Activated T-helper 17 cell treated with anti-CD3 and anti-CD28 coated beads, Interleukin-2, amount 50 U/mL, for 72 hours (primary cell): Measurements from ENCODE around the gene POLD2. TPM values are rescaled to one million over a fixed set of nuclear protein-coding genes. Genes with fewer than 3 reads are reported as not detected.

Experiments
- ATAC-seq: fragments of 150-1000 bp; cut with Tn5 transposase; replicated peaks from 2 replicates; pipeline ENCODE4 v1.10.0; 2021; ENCODE audit warnings: mild to moderate bottlenecking, moderate library complexity
- H3K27ac Mint-ChIP-seq: one replicate; pipeline ENCODE4 v1.8.0; 2022; ENCODE audit warnings: mixed read lengths
- H3K27me3 Mint-ChIP-seq: one replicate; pipeline ENCODE4 v1.8.0; 2022; ENCODE audit warnings: mixed read lengths
- H3K36me3 Mint-ChIP-seq: one replicate; pipeline ENCODE4 v1.8.0; 2022; ENCODE audit warnings: low read depth, mild to moderate bottlenecking, mixed read lengths
- H3K4me1 Mint-ChIP-seq: one replicate; pipeline ENCODE4 v1.8.0; 2022; ENCODE audit warnings: mixed read lengths
- H3K4me3 Mint-ChIP-seq: one replicate; pipeline ENCODE4 v1.8.0; 2022; ENCODE audit warnings: mild to moderate bottlenecking, mixed read lengths
- H3K9me3 Mint-ChIP-seq: one replicate; pipeline ENCODE4 v1.8.0; 2022; ENCODE audit warnings: mixed read lengths
- total RNA-seq, 2 donors: library from RNA; stranded (reverse); gene quantifications; one replicate each; pipeline ENCODE4 v1.2.3, GENCODE V29; 2022

POLD2 gene
- total RNA-seq, 2 donors from 2014 or later = 114 to 181 TPM

GRCh38 chr7:44157116-44158080 lies 34.0 kb upstream of the POLD2 start:
- Mint-ChIP-seq H3K4me1 (no peaks in the 10 kb centered on the region), H3K27me3 (no peaks in the 10 kb centered on the region), H3K4me3 (no peak overlapping the region), H3K27ac (no peak overlapping the region), H3K36me3 (no peaks in the 10 kb centered on the region), H3K9me3 (no peaks in the 10 kb centered on the region)
- no peak for ATAC-seq

DNA sequence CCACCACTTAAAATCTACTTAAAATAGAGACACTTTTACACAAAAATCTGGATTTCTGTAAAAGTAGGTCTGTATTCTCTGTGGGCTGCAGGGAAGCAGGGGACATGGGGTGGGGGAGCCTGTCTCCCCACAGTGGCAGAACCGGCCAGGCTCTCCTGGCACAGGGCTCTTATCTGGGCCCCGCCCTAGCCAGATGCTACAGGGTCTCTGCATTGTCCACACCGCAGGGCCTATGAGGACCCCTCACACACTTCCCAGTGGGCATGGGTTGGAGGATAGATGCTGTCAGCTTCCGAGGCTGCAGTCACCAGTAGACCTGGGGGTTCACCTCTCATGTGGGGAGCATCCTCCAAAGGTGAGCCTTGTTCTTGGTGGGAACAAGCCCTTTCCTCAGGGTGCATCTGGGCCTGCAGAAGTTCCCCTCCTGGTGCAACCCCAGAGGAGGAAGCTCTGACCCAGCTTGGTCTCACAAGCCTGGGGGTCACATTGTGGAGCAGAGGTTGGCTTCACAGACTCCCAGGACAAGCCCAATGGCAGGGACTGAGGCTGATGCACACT lies 33.2 kb upstream of the POLD2 start:
- no peak for ATAC-seq
- Mint-ChIP-seq H3K9me3 (no peaks in the 10 kb centered on the region), H3K27ac (no peak overlapping the region), H3K36me3 (no peaks in the 10 kb centered on the region), H3K4me3 (no peak overlapping the region), H3K27me3 (no peaks in the 10 kb centered on the region), H3K4me1 (no peaks in the 10 kb centered on the region)

DNA sequence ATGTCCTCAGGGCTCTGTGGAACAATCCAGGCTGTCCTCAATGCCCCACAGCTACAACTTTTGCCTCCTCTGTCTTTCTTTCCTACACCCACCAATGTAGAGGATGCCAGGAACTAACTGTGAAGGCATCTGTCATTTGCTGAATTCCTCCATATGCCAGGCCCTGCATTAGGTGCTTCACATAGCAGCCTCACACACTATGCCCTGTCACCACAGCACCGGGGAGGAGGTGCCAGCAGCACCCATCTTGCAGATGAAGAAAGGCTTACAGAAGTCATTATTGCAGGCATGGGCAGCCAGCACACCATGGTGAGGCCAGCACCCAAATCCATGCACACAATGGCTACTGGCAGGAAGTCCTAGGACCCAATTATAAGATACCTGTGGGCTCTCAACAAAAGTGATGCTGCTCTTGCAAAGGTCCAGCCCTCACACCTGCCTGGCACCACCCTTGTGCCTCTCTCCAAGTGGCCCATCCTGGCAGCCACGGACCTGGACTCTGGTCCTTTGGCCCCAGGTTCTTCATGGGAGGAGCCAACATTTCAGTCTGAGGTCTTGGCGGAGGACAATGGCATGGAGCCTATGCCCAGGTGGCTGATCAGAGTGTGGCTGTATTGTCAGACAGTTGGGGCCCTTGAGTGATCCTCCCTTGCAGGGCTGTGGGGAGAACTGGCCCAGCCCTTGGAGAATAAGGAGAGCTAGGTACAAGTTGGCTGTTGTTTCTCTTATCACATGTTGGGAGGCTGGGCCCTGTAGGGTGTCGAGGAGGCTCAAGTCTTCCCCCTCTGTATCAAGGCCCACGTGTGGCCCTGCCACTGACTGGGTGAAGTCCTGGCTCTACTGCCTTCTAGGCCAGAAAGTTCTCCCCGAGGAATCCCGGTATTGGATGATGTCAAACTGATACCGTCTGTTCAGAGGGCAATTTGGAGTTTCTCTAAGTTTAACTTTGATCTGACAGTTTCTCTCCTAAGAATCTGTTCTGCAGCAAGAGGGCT lies 32.1 kb upstream of the POLD2 start:
- no peaks in the 10 kb centered on the region for H3K36me3 Mint-ChIP-seq
- no peak overlapping the region for H3K4me3 Mint-ChIP-seq

DNA sequence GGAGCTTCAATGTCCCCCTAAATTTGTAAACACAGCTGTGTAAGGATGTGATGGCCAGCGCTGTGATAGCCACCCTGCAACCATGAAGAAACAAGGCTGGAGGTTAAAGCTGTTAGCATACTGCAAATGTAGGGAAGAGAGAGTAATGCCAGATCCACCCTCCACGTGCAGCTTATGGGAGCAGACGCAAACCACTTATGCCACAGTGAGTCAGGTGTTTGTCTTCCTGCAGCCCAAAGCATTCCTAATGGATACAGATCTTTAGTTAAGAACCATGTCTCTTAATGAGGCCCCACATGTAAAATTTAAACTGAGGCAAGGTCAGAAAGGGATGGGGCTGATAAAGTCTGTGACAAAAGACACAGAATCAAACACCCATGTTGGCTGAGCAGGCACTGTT lies 31.4 kb upstream of the POLD2 start:
- Mint-ChIP-seq H3K36me3 (no peaks in the 10 kb centered on the region), H3K4me3 (no peak overlapping the region), H3K27ac (no peak overlapping the region), H3K9me3 (no peaks in the 10 kb centered on the region), H3K27me3 (no peaks in the 10 kb centered on the region), H3K4me1 (no peaks in the 10 kb centered on the region)
- no peak for ATAC-seq

More for the DNA sequence above, 32.1 kb upstream of the POLD2 start:
- no peak for ATAC-seq
- no peaks in the 10 kb centered on the region for H3K27me3 Mint-ChIP-seq
- H3K4me1 Mint-ChIP-seq = no peaks in the 10 kb centered on the region
- no peak overlapping the region for H3K27ac Mint-ChIP-seq
- H3K9me3 Mint-ChIP-seq = no peaks in the 10 kb centered on the region

DNA sequence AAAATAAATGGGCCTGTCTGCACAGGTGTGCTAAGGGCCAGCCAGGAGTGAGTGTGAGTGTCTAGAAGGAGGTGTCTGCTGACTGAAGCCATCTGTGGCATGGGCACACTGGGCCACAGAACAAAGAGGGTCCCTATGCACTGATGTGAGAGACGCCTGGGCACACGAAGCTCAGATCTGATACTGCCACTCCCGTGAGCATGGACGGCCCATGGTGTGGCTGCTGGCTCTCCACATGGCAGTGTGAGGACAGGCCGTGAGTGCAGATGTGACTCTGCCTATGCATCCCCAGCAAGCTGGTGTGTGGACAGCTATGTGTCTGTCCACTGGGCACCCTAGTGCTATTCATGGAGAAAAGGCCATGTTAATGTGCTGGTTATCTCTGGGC lies 30.6 kb upstream of the POLD2 start:
- Mint-ChIP-seq H3K9me3 (no peaks in the 10 kb centered on the region), H3K4me1 (no peaks in the 10 kb centered on the region), H3K27ac (no peak overlapping the region), H3K27me3 (no peaks in the 10 kb centered on the region), H3K4me3 (no peak overlapping the region), H3K36me3 (no peaks in the 10 kb centered on the region)
- no peak for ATAC-seq

DNA sequence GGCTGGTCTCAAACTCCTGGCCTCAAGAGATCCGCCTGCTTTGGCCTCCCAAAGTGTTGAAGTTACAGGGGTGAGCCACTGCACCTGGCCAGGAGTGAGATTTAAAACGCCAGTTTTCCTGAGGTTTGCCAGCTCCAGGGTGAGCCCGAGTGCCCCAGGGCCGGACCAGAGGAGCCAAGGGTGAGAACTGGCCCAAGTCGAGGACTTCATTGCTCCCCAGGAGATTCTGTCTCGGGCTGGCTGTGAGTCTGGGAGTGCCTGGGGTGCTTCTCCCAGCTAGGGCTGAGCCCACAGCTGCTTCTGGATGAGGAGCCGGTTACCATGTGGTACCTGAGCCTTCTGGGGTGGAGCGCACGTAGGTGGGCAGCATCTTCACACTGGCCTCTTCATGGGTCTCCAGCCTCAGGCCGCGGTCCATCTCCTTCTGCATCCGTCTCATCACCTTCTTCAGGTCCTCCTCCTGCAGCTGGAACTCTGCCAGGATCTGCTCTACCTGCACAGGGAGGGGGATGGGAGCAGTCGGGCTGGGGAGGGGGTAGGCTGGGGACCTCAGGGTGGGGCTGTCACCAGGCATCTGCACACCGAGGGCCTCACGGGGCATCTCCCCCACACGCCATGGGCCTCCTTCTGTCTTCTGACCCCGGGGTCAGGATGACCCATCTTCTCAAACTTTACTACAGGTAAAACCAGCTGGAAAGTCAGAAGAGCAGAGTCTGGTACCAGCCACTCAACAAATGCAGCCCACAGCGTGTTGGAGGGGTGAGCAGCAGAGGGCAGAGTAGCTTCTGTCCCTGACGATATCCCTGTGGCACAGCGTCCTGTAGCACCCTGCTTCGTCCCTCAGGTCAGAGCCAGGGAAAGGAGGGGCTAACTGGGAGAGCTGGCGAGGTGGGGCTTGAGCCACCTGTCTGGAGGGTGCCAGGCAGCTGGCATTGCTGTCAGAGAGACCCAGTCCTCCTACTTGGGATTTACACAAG lies 29.9 kb upstream of the POLD2 start:
- H3K27ac Mint-ChIP-seq = no peak overlapping the region
- H3K36me3 Mint-ChIP-seq = no peaks in the 10 kb centered on the region
- no peaks in the 10 kb centered on the region for H3K4me1 Mint-ChIP-seq
- H3K4me3 Mint-ChIP-seq = no peak overlapping the region
- no peak for ATAC-seq
- H3K27me3 Mint-ChIP-seq = no peaks in the 10 kb centered on the region
- H3K9me3 Mint-ChIP-seq = no peaks in the 10 kb centered on the region

DNA sequence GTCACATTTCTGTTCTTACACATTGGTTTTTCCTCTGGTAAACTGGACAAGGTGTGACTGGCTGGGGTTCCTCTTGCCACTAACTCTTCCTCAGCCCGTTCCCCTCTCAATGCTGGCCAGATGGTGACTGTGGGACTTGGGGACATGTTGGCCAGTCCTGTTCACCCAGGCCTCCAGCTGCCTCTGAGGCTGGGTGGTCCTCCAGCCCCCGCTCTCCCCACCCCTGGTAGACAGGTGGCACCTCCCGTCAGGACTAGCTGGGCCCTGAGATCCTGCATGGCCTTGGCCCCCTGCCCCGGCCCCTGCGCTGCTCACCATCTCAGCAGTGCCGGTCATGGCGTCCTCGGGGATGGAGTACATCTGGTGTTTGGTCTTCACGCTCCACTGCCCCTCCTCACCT lies 28.6 kb upstream of the POLD2 start:
- H3K4me1 Mint-ChIP-seq = no peaks in the 10 kb centered on the region
- H3K9me3 Mint-ChIP-seq = no peaks in the 10 kb centered on the region

DNA sequence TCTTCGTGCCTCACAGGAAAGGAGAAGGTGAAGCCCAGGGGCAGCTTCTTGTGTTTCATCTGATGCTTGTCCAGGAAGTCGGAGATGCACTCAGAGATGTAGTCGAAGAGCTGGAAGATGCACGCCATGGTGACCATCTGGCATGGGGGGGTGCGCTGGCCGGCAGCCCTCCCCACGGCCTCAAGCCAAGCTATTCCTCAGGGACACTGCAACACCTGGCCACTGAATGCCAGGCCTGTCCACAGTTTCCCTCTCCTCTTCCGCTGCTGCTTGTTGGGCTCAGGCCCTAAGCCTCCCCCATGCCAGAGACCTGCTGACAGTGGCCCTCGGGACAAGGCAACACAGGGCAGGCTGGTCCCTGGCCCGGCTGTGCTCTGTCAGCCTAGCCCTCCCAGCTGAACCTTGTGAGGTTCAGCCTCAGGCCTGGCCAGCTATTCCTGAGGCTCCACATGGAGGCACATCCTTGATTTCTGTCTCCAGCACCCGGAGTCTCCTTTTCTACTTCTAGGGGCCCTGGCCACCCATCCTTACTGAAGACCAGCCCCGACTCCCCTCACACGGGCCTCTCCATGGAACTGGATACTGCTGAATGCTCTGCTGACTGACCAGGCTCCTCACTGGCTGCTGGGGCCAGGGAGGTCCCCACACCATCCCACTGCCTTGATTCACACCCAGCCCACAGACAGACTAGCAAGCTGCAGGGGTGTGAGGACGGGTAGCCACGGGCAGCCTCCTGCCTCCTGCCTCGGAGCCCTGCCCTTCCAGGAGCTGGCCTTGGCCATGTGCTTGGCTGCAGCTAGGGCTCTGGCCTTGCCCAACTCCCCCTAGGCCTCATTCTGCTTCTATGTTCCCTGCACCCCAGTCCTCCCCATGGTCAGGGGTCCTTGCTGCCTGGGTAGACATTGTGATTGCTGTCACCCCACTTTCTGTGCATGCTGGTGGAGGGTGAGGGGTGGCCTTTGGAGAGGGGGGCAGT lies 27.9 kb upstream of the POLD2 start:
- ATAC-seq = no peak
- Mint-ChIP-seq H3K9me3 (no peaks in the 10 kb centered on the region), H3K27me3 (no peaks in the 10 kb centered on the region), H3K27ac (no peak overlapping the region), H3K4me3 (no peak overlapping the region), H3K36me3 (no peaks in the 10 kb centered on the region), H3K4me1 (no peaks in the 10 kb centered on the region)

More for the DNA sequence above, 28.6 kb upstream of the POLD2 start:
- no peak for ATAC-seq
- Mint-ChIP-seq H3K36me3 (no peaks in the 10 kb centered on the region), H3K27ac (no peak overlapping the region), H3K4me3 (no peak overlapping the region), H3K27me3 (no peaks in the 10 kb centered on the region)

DNA sequence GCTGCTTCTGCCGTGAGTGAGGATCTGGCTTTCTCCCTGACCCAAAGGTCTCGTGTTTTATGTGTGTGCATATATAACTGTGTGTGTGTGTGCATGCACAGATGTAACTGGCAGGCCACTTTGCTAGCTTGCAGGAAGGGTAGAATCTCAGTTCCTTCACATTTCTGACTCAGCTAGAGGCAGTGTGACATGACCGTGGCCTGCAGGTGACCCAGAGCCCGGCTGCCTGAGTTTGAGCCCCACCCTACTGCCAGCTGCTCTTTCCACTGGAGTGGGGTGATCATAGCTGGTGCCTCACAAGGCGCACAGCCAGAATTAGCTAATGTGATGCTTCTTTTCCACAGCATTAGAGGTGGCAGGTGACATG lies 27.1 kb upstream of the POLD2 start:
- H3K9me3 Mint-ChIP-seq = no peaks in the 10 kb centered on the region
- ATAC-seq = no peak
- H3K4me1 Mint-ChIP-seq = no peaks in the 10 kb centered on the region
- H3K4me3 Mint-ChIP-seq = no peak overlapping the region
- no peaks in the 10 kb centered on the region for H3K36me3 Mint-ChIP-seq
- no peak overlapping the region for H3K27ac Mint-ChIP-seq
- H3K27me3 Mint-ChIP-seq = no peaks in the 10 kb centered on the region

DNA sequence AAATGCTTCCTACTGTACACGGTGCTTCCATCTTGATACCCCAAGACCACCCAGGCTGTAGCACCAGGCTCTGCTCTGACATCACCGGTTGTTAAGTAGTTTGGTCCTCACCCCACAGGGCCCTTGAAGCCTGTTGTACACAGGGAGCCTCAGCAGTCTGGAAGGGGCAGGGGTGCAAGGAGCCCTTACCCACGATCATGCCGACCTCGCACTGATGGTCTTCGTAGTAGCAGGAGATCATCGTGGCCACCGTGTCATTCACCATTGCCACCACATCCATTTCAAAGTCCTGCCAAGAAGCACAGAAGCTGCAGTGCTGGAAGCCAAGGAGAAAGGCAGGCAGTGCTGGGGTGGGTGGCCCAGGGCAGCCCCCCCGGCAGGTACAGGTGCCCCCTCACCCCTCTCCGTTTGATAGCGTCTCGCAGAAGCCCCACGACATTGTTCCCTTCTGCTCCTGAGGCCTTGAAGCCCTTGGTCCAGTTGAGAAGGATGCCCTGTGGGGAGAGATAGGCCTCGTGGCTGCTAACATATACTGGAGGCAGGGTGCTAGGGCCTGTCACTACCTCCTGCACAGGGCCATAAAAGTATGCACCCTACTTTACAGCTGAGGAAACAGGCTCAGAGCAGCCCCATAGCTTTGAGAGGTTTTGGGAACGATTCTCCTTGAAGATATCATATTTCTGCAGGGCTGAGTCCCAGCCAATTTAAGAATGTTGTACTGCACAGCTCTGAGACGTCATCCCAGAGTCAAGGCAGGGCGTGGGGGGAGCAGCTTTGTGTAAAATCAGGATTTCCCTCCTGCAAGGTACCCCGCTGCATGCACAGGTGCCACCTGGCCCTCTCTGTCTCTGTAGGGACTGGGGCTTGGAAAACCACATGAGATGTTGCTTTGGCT lies 26.5 kb upstream of the POLD2 start:
- no peaks in the 10 kb centered on the region for H3K9me3 Mint-ChIP-seq
- H3K27ac Mint-ChIP-seq = no peak overlapping the region
- no peaks in the 10 kb centered on the region for H3K36me3 Mint-ChIP-seq
- no peaks in the 10 kb centered on the region for H3K4me1 Mint-ChIP-seq
- H3K4me3 Mint-ChIP-seq = no peak overlapping the region
- no peak for ATAC-seq
- H3K27me3 Mint-ChIP-seq = no peaks in the 10 kb centered on the region

DNA sequence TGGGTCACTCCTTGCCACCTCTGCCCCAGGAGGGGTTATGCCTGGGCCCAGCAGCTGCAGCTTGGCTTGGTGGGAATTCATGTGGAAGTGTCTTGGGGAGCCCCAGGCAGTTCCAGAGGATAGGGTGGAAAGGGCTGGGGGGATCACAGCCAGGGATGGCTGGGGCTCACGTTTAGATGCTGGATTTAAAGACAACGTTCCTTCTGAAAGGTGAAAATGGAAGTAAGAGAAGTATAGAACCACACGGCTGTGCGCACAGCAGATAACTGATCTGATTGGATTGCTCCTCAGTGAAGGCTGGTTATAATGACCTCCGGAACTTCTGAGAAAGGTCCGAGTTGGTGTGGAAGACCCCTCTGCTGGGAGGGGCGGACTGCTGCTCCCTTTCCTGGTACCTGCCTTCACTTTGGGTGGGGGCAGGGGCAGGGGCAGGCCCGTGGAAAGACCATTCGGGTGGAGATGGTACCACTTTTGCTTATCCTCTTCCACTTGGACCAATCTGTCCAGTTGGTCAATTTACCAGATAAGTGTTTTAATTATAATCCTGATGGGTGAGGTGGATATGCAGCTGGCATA lies 25.7 kb upstream of the POLD2 start:
- no peaks in the 10 kb centered on the region for H3K36me3 Mint-ChIP-seq
- no peak overlapping the region for H3K4me3 Mint-ChIP-seq
- ATAC-seq = no peak
- H3K4me1 Mint-ChIP-seq = no peaks in the 10 kb centered on the region
- no peaks in the 10 kb centered on the region for H3K9me3 Mint-ChIP-seq
- H3K27me3 Mint-ChIP-seq = no peaks in the 10 kb centered on the region
- peak overlapping the region; percentile 74 for H3K27ac Mint-ChIP-seq

DNA sequence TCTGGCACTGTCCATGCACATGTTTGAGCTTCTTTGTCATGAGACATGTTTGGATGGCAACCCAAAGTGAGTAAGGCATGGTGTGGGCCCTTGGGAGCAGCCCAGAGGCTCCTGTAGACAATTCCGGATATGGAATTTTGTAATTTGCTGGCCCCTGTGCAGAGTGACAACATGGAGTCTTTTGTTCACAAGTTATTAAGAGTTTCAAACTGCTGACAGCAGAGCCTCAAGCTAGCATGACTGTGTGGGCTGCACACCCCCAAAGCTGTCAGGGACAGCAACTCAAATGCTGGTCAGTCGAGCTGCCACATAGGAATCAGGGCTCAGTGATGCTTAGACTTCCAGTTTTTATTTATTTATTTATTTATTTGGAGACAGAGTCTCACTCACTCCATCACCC lies 24.8 kb upstream of the POLD2 start:
- Mint-ChIP-seq H3K9me3 (no peaks in the 10 kb centered on the region), H3K27ac (no peak overlapping the region), H3K27me3 (no peaks in the 10 kb centered on the region), H3K4me3 (no peak overlapping the region), H3K36me3 (no peaks in the 10 kb centered on the region), H3K4me1 (no peaks in the 10 kb centered on the region)
- ATAC-seq = no peak
